Motor neuron (in vitro differentiated cells): ENCODE measurements around the gene UBE2QL1. TPM values are rescaled to one million over a fixed set of nuclear protein-coding genes. Genes with fewer than 3 reads are reported as not detected.

ENCODE experiments used
- ATAC-seq, 8 experiments: fragments of 200-7000 bp; cut with Tn5 transposase; replicated peaks in 6 of 8; 2 replicates each; pipeline ENCODE4 v1.8.0; 2021; ENCODE audit warnings: mild to moderate bottlenecking in 8 of 8, moderate library complexity in 8 of 8
- H3K27ac ChIP-seq, 2 donors: fragments of 250-450 bp; sonication (Bioruptor Pico); 2 replicates each; pipeline ENCODE4 v1.9.0; 2021; ENCODE audit warnings: antibody characterized with exemption in 2 of 2, mild to moderate bottlenecking in 2 of 2, moderate library complexity in 1 of 2
- H3K4me1 ChIP-seq, 2 donors: fragments of 250-450 bp; sonication (Bioruptor Pico); replicated peaks in 1 of 2; 2 replicates each; pipeline ENCODE4 v1.6.1; 2021; ENCODE audit warnings: antibody characterized with exemption in 2 of 2, mild to moderate bottlenecking in 2 of 2, moderate library complexity in 1 of 2
- H3K4me3 ChIP-seq, 5 donors: fragments of 250-450 bp; sonication (Bioruptor Pico); 2 replicates each; pipeline ENCODE4 v1.9.0; 2021; ENCODE audit warnings: antibody characterized with exemption in 5 of 5, mild to moderate bottlenecking in 5 of 5, moderate library complexity in 4 of 5
- WGBS, 10 experiments: fragments of 450-650 bp; shearing (Covaris generic); methylation state at CpG; one replicate each; pipeline ENCODE4 v1.0.0; 2022; 5-methylcytosine and 5-hydroxymethylcytosine counted together
- in situ Hi-C, 9 experiments: fragments of 400-800 bp; cut with MboI; loops; one replicate each; pipeline ENCODE4 v1.15.0; 2021; ENCODE audit warnings: low sequenced_read_pairs in 9 of 9, low pct_unique_long_range_greater_than_20kb in 2 of 9; ENCODE audit not compliant: unreplicated experiment in 9 of 9
- total RNA-seq, 8 experiments: library from RNA; unstranded; fragments of 300-600 nt; gene quantifications; 2 replicates each; pipeline versions ENCODE4 v1.2.3 to v1.2.4, GENCODE V29; 2022

The UBE2QL1 gene
- total RNA-seq, 8 experiments from 2014 or later = 0.28 to 45.4 (median 26.5) TPM; not detected in 2

- in situ Hi-C loops = no loop called here
- Histone ChIP-seq H3K4me3 (no peak overlapping the region), H3K27ac (no peak overlapping the region), H3K4me1 (peaks cover 0 to 3% of the 10 kb centered on the region in 2 donors)
- ATAC-seq = peak in 7 of 8 experiments; percentile 19 to 95 (median 62)
- WGBS, 10 experiments = 53 to 100% (median 85%) methylated on average over 1 to 5 of the region's 9 CpGs; no CpG with 5 or more reads in 4 of the 10 experiments
Measured at GRCh38 chr5:6475626-6476312, 27.1 kb downstream of the UBE2QL1 start.

- no peak for ATAC-seq
- H3K27ac ChIP-seq = no peak overlapping the region
- in situ Hi-C loops = no loop called here
- H3K4me3 ChIP-seq = no peak overlapping the region
- peaks cover 0 to 3% of the 10 kb centered on the region in 2 donors for H3K4me1 ChIP-seq
- 39 to 97% (median 65%) methylated on average over 1 to 5 of the region's 6 CpGs; no CpG with 5 or more reads in 3 of the 10 experiments for WGBS, 10 experiments
Measured at GRCh38 chr5:6476313-6476661, 27.6 kb downstream of the UBE2QL1 start.

- Histone ChIP-seq H3K4me3 (no peak overlapping the region), H3K4me1 (peaks cover 0 to 3% of the 10 kb centered on the region in 2 donors), H3K27ac (no peak overlapping the region)
- ATAC-seq = no peak
- 23 to 100% (median 92%) methylated on average over 1 to 7 of the region's 11 CpGs; no CpG with 5 or more reads in 5 of the 10 experiments for WGBS, 10 experiments
- in situ Hi-C loops = no loop called here
Measured at GRCh38 chr5:6478793-6479192, 30.1 kb downstream of the UBE2QL1 start.

GRCh38 chr5:6480133-6481051 is 31.7 kb downstream of the UBE2QL1 start:
- no peak for ATAC-seq

GRCh38 chr5:6482735-6483134 is 34.1 kb downstream of the UBE2QL1 start:
- in situ Hi-C loops = no loop called here
- WGBS, 10 experiments = 0 to 100% (median 100%) methylated on average over 1 to 2 of the region's 11 CpGs; no CpG with 5 or more reads in 5 of the 10 experiments
- no peak for ATAC-seq
- H3K4me1 ChIP-seq = peaks cover 6 to 11% of the 10 kb centered on the region in 2 donors
- H3K27ac ChIP-seq = no peak overlapping the region
- no peak overlapping the region for H3K4me3 ChIP-seq

More at GRCh38 chr5:6480133-6481051, 31.7 kb downstream of the UBE2QL1 start:
- Histone ChIP-seq H3K27ac (no peak overlapping the region), H3K4me1 (peaks cover 0 to 3% of the 10 kb centered on the region in 2 donors), H3K4me3 (no peak overlapping the region)
- 38 to 87% (median 72%) methylated on average over 2 to 15 of the region's 15 CpGs for WGBS, 10 experiments
- in situ Hi-C loops = no loop called here

- WGBS, 10 experiments = 20 to 100% (median 82%) methylated on average over 1 to 7 of the region's 9 CpGs; no CpG with 5 or more reads in 4 of the 10 experiments
- no peak for ATAC-seq
- Histone ChIP-seq H3K4me3 (no peak overlapping the region), H3K4me1 (peaks cover 7 to 19% of the 10 kb centered on the region in 2 donors), H3K27ac (no peak overlapping the region)
- in situ Hi-C loops = no loop called here
Measured at GRCh38 chr5:6483880-6484382, 35.3 kb downstream of the UBE2QL1 start.

GRCh38 chr5:6484446-6484845 is 35.8 kb downstream of the UBE2QL1 start:
- 0 to 90% (median 80%) methylated on average over 1 to 6 of the region's 13 CpGs; no CpG with 5 or more reads in 3 of the 10 experiments for WGBS, 10 experiments
- peak in 4 of 8 experiments; percentile 9 to 85 (median 34) for ATAC-seq
- Histone ChIP-seq H3K4me1 (peaks cover 7 to 19% of the 10 kb centered on the region in 2 donors), H3K4me3 (no peak overlapping the region), H3K27ac (peak overlapping the region in 1 of 2 donors; percentile 25)
- in situ Hi-C loops = no loop called here

- peak overlapping the region in 1 of 2 donors; percentile 25 for H3K27ac ChIP-seq
- WGBS, 10 experiments = 18 to 100% (median 40%) methylated on average over 1 to 3 of the region's 5 CpGs; no CpG with 5 or more reads in 2 of the 10 experiments
- no peak overlapping the region for H3K4me3 ChIP-seq
- ATAC-seq = peak in 4 of 8 experiments; percentile 20 to 32 (median 26)
- in situ Hi-C loops = no loop called here
- peaks cover 7 to 19% of the 10 kb centered on the region in 2 donors for H3K4me1 ChIP-seq
Measured at GRCh38 chr5:6484899-6485298, 36.2 kb downstream of the UBE2QL1 start.

GRCh38 chr5:6485441-6485840 is 36.8 kb downstream of the UBE2QL1 start:
- in situ Hi-C loops = no loop called here
- Histone ChIP-seq H3K4me3 (no peak overlapping the region), H3K4me1 (peaks cover 7 to 19% of the 10 kb centered on the region in 2 donors), H3K27ac (no peak overlapping the region)
- WGBS, 10 experiments = 8 to 96% (median 81%) methylated on average over 1 to 4 of the region's 4 CpGs
- no peak for ATAC-seq

GRCh38 chr5:6486074-6486473 is 37.4 kb downstream of the UBE2QL1 start:
- WGBS, 10 experiments = 0 to 100% (median 89%) methylated on average over 1 of the region's 1 CpG; no CpG with 5 or more reads in 7 of the 10 experiments
- no peak for ATAC-seq
- H3K4me1 ChIP-seq = peaks cover 7 to 21% of the 10 kb centered on the region in 2 donors
- in situ Hi-C loops = no loop called here
- no peak overlapping the region for H3K27ac ChIP-seq
- no peak overlapping the region for H3K4me3 ChIP-seq

GRCh38 chr5:6487081-6487480 is 38.4 kb downstream of the UBE2QL1 start:
- WGBS, 10 experiments = 0 to 67% (median 43%) methylated on average over 1 to 3 of the region's 3 CpGs; no CpG with 5 or more reads in 3 of the 10 experiments
- Histone ChIP-seq H3K4me3 (no peak overlapping the region), H3K27ac (no peak overlapping the region), H3K4me1 (peaks cover 7 to 30% of the 10 kb centered on the region in 2 donors)
- no peak for ATAC-seq
- in situ Hi-C loops = no loop called here

GRCh38 chr5:6488021-6488420 is 39.4 kb downstream of the UBE2QL1 start:
- 0 to 80% (median 48%) methylated on average over 1 to 4 of the region's 4 CpGs; no CpG with 5 or more reads in 1 of the 10 experiments for WGBS, 10 experiments
- no peak overlapping the region for H3K4me3 ChIP-seq
- in situ Hi-C loops = no loop called here
- peak in 5 of 8 experiments; percentile 70 to 86 (median 83) for ATAC-seq
- H3K27ac ChIP-seq = no peak overlapping the region
- H3K4me1 ChIP-seq = peaks cover 7 to 30% of the 10 kb centered on the region in 2 donors
